Measurements from ENCODE around the gene TC2N.

DNA sequence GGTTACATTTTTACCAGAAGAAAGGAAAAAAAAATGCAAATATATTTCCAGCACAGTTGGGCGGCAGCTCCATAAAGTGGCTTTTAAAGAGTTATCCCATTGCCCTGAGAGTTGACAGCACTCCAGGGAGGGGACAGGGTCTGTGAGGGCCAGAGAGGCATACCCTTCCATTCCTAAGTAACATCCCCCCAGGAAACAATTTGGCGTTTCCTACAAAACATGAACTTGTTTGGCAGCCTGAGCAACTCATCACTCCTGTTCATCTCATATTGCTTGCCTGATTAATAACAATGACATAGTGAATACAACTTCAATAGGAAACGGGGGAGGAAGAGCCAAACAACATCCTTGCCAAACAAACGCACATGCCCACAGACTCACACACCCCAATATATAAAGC, 23.3 kb downstream of the TC2N start:
- TF ChIP-seq, protein P1, sequence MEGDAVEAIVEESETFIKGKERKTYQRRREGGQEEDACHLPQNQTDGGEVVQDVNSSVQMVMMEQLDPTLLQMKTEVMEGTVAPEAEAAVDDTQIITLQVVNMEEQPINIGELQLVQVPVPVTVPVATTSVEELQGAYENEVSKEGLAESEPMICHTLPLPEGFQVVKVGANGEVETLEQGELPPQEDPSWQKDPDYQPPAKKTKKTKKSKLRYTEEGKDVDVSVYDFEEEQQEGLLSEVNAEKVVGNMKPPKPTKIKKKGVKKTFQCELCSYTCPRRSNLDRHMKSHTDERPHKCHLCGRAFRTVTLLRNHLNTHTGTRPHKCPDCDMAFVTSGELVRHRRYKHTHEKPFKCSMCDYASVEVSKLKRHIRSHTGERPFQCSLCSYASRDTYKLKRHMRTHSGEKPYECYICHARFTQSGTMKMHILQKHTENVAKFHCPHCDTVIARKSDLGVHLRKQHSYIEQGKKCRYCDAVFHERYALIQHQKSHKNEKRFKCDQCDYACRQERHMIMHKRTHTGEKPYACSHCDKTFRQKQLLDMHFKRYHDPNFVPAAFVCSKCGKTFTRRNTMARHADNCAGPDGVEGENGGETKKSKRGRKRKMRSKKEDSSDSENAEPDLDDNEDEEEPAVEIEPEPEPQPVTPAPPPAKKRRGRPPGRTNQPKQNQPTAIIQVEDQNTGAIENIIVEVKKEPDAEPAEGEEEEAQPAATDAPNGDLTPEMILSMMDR (conservative IDR thresholded peaks at IDR 0.05), result no peak
- TF ChIP-seq ZFX (IDR thresholded peaks at IDR 0.05), result no peak

Measured in C4-2B (cell line).